DMS114 treated with DMSO at 0.1 percent for 48 hours (cell line): Measurements from ENCODE around the gene PTPRJ.
"Not testable (repeated sequence)": the region's sequence is repeated elsewhere in the genome, so short reads cannot be mapped to it uniquely, and the experiment has no call there.

ENCODE experiments used
- DNase-seq: peaks from one replicate; lab custom pipeline; 2025; ENCODE audit not compliant: unreplicated experiment; lab: John Stamatoyannopoulos, UW

PTPRJ gene

GRCh38 chr11:47980088-47980906 lies at the start of gene PTPRJ:
PTPRJ (plus strand) TSS chr11:47980559; CDS start chr11:47980913, 354 bp downstream.
- peak; percentile 11 for DNase-seq

GRCh38 chr11:47932544-47932943 lies 47.8 kb upstream of the PTPRJ start:
- no peak for DNase-seq

DNA sequence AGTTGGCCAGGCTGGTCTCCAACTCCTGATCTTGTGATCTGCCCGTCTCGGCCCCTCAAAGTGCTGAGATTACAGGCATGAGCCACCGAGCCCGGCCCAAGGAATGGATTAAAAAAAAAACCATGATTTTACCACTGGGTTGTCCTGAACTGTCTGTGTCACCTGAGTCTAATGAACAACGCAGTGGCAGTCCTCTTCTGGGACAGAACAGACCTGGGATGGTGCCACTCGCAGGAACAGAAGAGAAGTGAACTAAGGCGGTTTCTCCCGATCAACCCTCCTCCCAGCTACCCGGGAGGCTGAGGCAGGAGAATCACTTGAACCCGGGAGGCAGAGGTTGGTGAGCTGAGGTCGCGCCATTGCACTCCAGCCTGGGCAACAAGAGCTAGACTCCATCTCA lies 46.6 kb upstream of the PTPRJ start:
- not testable (repeated sequence) for DNase-seq

DNA sequence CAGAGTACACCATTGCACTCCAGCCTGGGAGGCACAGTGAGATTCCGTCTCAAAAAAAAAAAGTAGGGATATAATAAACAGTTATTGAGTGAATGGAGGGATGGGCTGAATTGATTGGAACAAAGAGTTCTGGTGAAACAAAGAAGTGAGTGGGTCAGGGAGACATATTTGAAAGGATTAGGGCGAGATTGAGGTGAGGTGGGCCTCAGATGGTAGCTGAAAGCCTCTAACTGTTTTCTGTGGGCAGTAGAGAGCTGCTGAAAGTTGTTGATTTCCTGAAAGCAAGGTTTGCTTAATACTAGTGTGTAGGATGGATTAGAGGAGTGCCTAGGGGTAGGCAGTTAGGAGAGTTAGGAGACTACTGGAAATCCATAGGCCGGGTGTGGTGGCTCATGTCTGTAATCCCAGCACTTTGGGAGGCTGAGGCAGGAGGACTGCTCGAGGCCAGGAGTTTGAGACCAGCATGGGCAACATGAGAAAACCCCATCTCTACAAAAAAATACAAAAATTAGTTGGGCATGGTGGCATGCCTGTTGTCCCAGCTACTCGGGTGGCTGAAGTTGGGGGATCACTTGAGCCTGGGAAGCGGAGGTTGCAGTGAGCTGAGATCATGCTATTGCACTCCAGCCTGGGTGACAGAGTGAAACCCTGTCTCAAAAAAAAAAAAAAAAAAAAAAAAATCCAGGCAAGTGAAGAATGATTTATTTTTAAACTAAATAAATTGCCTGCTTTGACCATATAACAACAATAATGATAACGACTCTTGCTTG lies 41.4 kb upstream of the PTPRJ start:
- no peak for DNase-seq

- DNase-seq: no peak
These were observed 39.3 kb upstream of the PTPRJ start for GRCh38 chr11:47940904-47941649.

DNA sequence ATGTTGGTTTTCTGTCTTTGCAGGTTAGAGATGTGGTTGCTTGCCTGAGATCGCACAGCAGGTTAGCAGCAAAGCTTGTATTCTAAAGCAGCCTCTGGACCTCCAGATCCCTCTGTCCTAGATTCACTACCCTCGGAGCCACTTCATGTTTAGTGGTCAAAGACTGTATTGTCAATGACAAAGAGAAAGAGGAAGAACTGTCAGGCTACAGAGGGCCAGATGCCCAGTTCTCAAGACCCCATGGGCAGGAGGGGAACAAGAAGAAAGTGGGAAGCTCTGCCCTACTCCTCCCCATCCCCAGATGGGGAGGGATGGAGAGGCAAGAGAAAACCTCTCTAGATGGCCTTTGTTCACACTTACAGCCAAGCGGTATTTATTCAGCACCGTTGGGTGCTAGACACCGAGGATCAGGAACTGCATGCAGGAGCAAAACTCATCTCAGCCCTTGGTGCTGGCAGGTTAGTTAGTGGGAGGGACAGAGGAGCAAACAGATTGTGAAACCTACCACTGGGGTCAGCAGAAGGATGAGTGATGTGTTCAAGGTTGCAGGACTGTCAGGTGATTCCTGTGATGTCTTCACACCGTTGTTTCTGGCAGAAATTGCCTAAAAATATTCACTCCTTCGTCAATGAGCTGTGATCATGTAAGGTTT lies 38.3 kb upstream of the PTPRJ start:
- DNase-seq: no peak

- DNase-seq: no peak
These were observed 36.4 kb upstream of the PTPRJ start for GRCh38 chr11:47943721-47944586.

- DNase-seq: no peak
These were observed 35.7 kb upstream of the PTPRJ start for GRCh38 chr11:47944632-47945031.

DNA sequence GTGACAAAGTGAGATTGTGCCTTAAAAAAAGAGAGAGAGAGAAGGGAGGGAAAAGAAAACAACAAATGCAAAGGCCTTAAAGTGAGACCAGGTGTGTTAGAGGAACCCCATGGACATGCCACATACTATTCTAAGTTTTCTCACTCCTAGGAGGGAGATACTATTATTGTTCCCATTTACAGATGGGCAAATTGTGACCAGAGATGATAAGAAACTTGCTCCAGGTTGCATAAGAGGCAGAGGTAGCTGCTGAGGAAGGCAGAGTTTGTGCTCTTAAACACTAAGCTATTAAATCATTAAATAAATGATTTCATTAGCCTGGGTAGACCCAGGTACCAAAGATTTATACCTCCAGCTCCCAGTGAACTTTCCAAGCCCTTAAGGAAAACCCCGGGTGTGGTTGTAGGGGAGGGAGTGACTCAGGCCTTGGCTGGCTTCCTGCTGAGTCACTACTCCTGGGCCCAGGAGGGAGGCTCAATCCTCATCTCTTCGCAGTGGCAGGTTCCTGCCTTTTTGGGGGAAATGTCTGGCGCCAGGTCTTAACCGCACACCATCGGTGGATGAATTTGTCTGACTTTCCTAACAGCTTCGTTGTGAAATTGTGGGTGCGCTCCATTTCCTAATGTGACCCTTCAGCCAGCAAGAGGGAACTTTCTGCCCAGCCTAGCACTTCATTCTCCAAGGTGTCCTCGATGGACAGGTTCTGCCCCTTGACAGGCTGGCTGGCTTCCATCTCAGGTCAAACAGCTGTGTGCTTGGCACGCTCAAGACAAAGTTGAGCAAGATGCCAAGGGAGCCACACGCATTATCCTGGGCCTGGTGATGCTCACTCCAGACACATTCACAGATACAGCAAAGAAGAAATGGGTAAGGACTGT lies 33.4 kb upstream of the PTPRJ start:
- DNase-seq: no peak

- DNase-seq: no peak
These were observed 32.2 kb upstream of the PTPRJ start for GRCh38 chr11:47948137-47948536.

DNA sequence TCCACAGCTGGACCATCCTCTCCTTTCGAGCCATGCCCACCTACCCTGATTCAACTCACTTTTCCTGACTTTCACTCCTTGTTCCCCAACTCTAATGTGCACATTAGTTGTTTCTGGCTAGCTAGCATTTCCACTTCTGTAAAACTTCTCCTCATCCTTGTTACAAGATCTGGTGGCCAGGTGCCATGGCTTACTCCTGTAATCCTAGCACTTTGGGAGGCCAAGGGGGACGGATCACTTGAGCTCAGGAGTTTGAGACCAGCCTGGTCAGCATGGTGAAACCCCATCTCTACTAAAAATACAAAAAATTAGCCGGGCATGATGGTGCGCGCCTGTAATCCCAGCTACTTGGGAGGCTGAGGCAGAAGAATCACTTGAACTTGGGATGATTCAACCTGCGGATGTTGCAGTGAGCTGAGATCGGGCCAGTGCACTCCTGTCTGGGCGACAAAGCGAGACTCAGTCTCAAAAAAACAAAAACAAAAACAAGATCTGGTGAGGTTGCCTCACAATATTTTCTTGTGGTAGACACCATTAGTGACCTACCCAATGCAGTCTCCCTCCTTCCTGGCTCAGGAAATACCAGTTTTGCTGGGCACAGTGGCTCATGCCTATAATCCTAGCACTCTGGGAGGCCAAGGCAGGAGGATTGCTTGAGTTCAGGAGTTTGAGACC lies 31.2 kb upstream of the PTPRJ start:
- DNase-seq: not testable (repeated sequence)

DNA sequence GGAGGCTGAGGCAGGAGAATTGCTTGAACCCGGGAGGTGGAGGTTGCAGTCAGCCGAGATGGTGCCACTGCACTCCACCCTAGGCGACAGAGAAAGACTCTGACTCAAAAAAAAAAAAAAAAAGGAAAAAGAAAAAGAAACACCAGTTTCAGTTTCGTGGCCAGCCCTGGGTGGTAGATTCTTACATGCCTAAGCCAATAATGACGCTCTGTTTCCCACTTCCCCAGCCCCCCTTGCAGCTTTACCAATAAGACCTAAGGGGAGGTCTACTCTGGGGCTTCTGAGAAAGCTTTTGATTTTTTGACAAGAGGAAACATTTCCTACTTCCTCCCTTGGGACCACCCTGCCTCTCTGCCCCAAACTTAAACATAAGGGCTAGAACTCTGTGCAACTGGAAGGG lies 30.0 kb upstream of the PTPRJ start:
- no peak for DNase-seq

GRCh38 chr11:47951504-47951903 lies 28.9 kb upstream of the PTPRJ start:
- not testable (repeated sequence) for DNase-seq

- no peak for DNase-seq
These were observed 25.2 kb upstream of the PTPRJ start for GRCh38 chr11:47955061-47955755.

- no peak for DNase-seq
These were observed 20.3 kb upstream of the PTPRJ start for GRCh38 chr11:47960015-47960414.

DNA sequence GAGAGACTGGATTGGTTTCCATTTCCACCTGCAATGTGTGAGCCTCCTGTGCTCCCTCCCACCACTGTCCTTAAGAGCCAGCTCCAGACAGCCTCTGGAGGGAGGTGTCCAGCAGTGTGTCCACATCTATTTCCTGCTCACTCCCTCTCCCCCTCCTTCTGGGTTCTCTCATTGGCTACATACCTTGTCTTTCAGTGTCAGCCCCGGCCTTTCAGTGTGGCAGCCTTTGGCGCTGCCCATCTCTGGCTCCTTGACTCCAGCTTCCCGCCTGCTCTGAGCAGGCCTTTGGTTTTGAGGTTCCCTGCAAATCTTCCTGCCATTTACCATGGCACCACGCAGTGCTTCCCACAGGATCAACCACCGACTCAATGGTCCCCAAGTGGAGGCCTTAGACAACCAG lies 19.0 kb upstream of the PTPRJ start:
- no peak for DNase-seq

- no peak for DNase-seq
These were observed 15.8 kb upstream of the PTPRJ start for GRCh38 chr11:47964546-47964945.
